Measurements from ENCODE around the gene CCDC117. TPM values are rescaled to one million over a fixed set of nuclear protein-coding genes. Genes with fewer than 3 reads are reported as not detected.

Gene CCDC117
- total RNA-seq, 2 donors from 2014 or later: 21.2 to 24.9 TPM

- intact Hi-C loops (cut with DNase I): no loop called here
- DNase-seq: no peak
- H3K4me1 ChIP-seq: no peaks in the 10 kb centered on the region
- no peak for TF ChIP-seq CTCF (IDR thresholded peaks at IDR 0.05)
- H3K27me3 ChIP-seq: no peaks in the 10 kb centered on the region
- H3K9me3 ChIP-seq: no peaks in the 10 kb centered on the region
- no peak overlapping the region for H3K4me3 ChIP-seq
- H3K27ac ChIP-seq: no peak overlapping the region
- no peak overlapping the region for H3K9ac ChIP-seq (ENCODE audit: low read depth in 2 of 2, low read length in 2 of 2)
- no peaks in the 10 kb centered on the region for H3K36me3 ChIP-seq
Observed at GRCh38 chr22:28774378-28774777, 1.9 kb downstream of the CCDC117 start.

- Histone ChIP-seq H3K4me1 (peaks cover 16% of the 10 kb centered on the region), H3K27ac (no peak overlapping the region), H3K4me3 (no peak overlapping the region), H3K36me3 (no peaks in the 10 kb centered on the region), H3K27me3 (no peaks in the 10 kb centered on the region), H3K9me3 (no peaks in the 10 kb centered on the region), H3K9ac (ENCODE audit: low read depth in 2 of 2, low read length in 2 of 2) (no peak overlapping the region)
- TF ChIP-seq CTCF (IDR thresholded peaks at IDR 0.05): no peak
- intact Hi-C loops (cut with DNase I): no loop called here
- no peak for DNase-seq
Observed at GRCh38 chr22:28779833-28780232, 7.3 kb downstream of the CCDC117 start.

GRCh38 chr22:28780296-28780695, 7.8 kb downstream of the CCDC117 start:
- no peak overlapping the region for H3K27ac ChIP-seq
- H3K9me3 ChIP-seq: no peaks in the 10 kb centered on the region
- H3K9ac ChIP-seq (ENCODE audit: low read depth in 2 of 2, low read length in 2 of 2): no peak overlapping the region
- H3K4me3 ChIP-seq: no peak overlapping the region
- TF ChIP-seq CTCF (IDR thresholded peaks at IDR 0.05): no peak
- H3K4me1 ChIP-seq: peaks cover 17% of the 10 kb centered on the region
- no peak for DNase-seq
- intact Hi-C loops (cut with DNase I): no loop called here
- H3K27me3 ChIP-seq: no peaks in the 10 kb centered on the region
- H3K36me3 ChIP-seq: no peaks in the 10 kb centered on the region

GRCh38 chr22:28783786-28784671, 11.5 kb downstream of the CCDC117 start:
- DNase-seq: peak; percentile 51
- Histone ChIP-seq H3K27ac (peak overlapping the region; percentile 78), H3K36me3 (no peaks in the 10 kb centered on the region), H3K4me1 (peaks cover 17% of the 10 kb centered on the region), H3K4me3 (no peak overlapping the region), H3K9me3 (no peaks in the 10 kb centered on the region), H3K27me3 (no peaks in the 10 kb centered on the region), H3K9ac (ENCODE audit: low read depth in 2 of 2, low read length in 2 of 2) (peak overlapping the region in 1 of 2 donors; percentile 70)
- intact Hi-C loops (cut with DNase I): no loop called here
- TF ChIP-seq CTCF (IDR thresholded peaks at IDR 0.05): no peak

GRCh38 chr22:28788601-28789000, 16.1 kb downstream of the CCDC117 start:
- no peak for TF ChIP-seq CTCF (IDR thresholded peaks at IDR 0.05)
- no peak overlapping the region for H3K27ac ChIP-seq
- H3K9ac ChIP-seq (ENCODE audit: low read depth in 2 of 2, low read length in 2 of 2): no peak overlapping the region
- DNase-seq: no peak
- H3K36me3 ChIP-seq: no peaks in the 10 kb centered on the region
- H3K4me3 ChIP-seq: no peak overlapping the region
- intact Hi-C loops (cut with DNase I): no loop called here
- peaks cover 10% of the 10 kb centered on the region for H3K4me1 ChIP-seq
- no peaks in the 10 kb centered on the region for H3K9me3 ChIP-seq
- no peaks in the 10 kb centered on the region for H3K27me3 ChIP-seq

Data from colonic mucosa (tissue), 4 donors.